ENCODE data around the gene TENT5C.

GRCh38 chr1:117572546-117572945, 33.3 kb upstream of the TENT5C start:
- TF ChIP-seq CTCF (conservative IDR thresholded peaks at IDR 0.05; ENCODE audit: low read length) = no peak
- no peak for TF ChIP-seq EZH2phosphoT487 (IDR thresholded peaks at IDR 0.05; ENCODE audit: borderline replicate concordance)
